Stimulated activated CD8-positive, alpha-beta memory T cell treated with anti-CD3 and anti-CD28 coated beads, Interleukin-4, amount 100 ng/mL, for 1 hour (primary cell): ENCODE results near the gene TTBK1.

ENCODE experiments used
- DNase-seq, 2 donors: peaks; one replicate each; pipeline ENCODE4 v3.0.0-alpha.2; 2020; ENCODE audit warnings: low read depth in 2 of 2, low spot score in 1 of 2

TTBK1 gene

GRCh38 chr6:43222418-43223059 lies 20.7 kb upstream of the TTBK1 start:
- no peak for DNase-seq

DNA sequence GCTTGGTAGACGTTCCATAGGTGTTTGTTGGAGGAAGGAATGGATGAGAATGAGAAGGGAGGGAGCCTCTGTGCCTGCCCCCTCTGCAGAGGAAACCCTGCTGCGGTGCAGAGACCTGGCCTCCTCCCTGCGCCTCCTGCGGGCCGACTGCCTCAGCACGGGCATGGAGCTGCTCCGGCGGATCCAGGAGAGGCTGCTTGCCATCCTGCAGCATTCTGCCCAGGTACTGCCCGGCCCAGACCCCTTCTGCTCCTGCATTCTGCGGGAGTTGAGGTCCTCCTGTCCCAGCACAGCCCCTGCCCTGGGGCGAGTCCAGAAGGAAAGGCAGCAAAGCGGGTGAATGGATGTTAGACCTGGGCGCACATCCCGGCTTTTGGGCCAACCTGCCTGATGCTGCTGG lies 20.1 kb upstream of the TTBK1 start:
- DNase-seq = no peak

GRCh38 chr6:43226192-43226851 lies 17.0 kb upstream of the TTBK1 start:
- DNase-seq = no peak

- DNase-seq = peak; percentile 42 to 56
Measured at GRCh38 chr6:43228951-43229802, 14.1 kb upstream of the TTBK1 start, which contains the start of gene DNPH1. Gene DNPH1 (minus strand): TSS chr6:43229481. CDS start chr6:43229456, 25 bp downstream.

- no peak for DNase-seq
Measured at GRCh38 chr6:43229803-43230620, 13.3 kb upstream of the TTBK1 start.

DNA sequence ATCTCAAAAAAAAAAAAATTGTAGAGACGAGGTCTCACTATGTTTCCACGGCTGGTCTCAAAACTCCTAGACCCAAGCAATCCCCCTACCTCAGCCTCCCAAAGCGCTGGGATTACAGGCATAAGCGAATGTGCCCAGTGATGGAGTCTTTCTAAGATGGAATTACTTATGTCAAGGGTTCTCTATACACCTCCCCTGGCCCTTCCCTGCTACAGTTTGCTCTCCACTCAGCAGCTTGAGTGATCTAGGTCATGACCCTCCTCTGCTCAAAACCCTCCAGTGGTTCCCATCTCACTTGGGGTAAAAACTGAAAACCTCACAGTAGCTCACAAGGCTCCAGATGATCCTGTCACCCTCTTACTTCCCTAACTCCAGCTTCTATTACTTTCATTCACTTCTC lies 12.2 kb upstream of the TTBK1 start:
- no peak for DNase-seq

GRCh38 chr6:43231735-43232450 lies 11.4 kb upstream of the TTBK1 start:
- DNase-seq = no peak

DNA sequence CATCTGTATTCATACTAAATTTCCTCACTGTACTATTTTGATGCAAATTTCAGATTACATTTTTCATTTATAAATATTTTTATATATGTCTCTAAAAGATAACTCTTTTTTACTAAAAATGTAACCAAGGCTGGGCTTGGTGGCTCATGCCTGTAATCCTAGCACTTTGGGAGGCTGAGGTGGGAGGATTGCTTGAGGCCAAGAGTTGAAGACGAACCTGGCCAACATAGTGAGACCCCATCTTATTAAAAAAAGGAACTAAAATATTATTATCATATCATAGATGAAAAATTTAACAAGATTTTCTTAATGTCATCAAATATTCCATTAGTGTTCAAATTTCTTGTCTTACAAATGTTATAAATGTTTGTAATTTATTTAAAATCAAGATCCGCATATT lies 7.4 kb upstream of the TTBK1 start:
- DNase-seq = no peak

- no peak for DNase-seq
Measured at GRCh38 chr6:43239054-43239453, 4.2 kb upstream of the TTBK1 start.

DNA sequence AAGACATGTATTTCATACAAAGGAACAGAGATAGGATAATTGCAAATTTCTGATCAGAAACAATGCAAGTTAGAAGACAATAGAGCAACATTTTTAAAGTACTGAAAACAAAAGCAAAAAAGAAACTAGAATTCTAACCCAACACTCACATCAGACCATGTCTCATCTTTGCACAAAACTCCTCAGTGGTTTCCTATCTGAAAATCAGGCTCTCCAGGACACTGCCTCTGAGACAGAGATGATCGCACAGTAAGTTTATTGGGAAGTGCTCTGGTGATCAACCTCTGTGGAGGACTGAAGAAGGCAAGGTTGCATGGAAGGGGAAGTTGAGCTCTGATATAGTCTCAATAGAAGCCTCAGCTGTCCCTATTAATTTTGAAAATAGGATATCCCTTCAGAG lies 2.3 kb upstream of the TTBK1 start:
- no peak for DNase-seq

GRCh38 chr6:43241446-43241845 lies 1.8 kb upstream of the TTBK1 start:
- DNase-seq = no peak

DNA sequence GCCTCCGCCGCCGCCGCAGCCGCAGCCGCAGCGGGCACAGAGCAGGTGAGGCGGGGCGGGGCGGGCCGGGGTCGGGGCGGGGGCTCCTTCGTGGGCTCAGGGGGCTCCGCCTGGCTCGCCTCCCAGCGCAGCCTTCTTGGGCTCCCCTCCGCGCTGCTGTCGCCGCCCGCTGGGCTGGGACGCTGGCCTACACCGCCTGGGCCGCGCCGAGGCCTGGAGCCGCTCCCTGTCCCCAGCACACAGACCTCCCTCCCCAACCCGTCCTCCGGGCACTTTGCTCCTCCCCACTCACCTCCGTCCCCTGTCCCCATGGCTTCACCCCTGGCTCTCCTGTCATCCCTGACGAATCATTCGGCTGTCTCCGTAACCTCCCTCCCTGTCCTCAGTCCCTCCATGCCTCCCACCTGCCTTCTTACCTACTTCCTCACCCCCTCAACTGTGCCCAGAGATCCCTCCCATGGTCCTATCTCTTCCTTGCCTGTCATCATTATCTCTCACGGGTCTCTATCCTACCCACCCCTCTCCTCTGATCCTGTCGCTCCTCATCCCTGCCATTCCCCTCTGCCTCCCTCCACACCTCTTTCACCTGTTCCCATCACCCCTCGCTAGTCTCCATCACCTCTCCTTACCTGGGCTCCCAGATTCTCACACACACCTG lies 512 bp downstream of the TTBK1 start:
- DNase-seq = no peak

GRCh38 chr6:43246301-43247113 lies 3.2 kb downstream of the TTBK1 start:
- no peak for DNase-seq

DNA sequence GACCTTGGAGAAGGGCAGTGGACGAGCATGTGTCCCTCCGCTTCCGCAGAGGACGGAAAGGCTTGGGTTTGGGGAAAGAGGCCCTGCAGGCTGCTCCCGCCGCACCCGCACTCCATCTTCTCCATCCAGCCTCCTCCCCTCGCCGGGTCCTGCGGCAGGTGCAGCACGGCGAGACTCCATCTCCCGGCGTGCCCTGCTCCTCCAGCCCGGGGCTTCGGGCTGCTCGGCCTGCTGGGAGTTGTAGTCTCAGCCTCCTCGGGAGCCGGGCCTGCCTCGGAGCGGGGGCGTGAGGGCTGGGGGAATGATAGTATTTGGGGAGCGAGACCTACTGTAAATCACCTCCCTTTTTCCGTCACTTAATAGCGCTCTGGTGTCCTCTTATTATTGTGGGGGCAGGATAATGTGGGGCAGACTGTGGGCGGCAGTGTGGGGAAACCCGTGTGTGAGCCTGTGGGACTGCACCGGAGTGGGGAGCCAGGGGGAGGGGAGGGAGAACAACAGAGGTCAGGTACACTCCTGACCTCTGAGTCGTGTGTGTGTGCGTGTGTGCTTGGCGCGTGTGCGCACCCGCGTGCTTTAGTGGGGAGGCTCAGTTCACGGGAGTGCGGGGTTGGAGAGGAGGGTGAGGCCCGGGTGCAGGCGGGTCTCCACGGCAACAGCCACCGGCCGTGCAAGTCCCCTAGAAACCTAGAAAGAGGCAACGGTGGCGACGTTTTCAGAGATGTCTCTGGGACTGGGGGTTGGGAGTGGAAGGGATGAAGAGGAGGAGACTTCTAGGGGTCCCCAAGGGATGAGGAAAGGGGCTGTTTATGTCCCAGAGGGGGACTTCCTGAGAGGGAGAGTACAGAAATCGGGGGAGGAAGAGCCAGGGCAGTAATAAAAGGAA lies 4.1 kb downstream of the TTBK1 start:
- DNase-seq = peak; percentile 32 to 54

DNA sequence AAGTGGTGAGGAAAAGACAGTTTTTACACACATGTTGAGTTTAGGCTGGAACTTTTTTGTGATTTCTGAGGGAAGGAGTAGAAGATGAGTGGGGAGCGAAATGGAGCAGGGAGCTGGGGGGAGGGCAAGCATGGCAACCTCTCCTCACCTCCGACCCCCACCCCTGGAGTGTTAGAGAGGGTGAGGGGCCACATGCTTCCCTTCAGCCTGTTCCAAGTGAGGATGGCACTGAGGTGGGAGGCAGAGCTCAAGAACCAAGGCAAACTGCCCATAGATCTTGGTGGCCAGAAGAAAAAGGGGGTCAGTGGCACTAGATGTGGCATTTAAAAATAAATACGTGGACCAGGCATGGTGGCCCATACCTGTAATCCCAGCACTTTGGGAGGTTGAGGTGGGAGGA lies 4.8 kb downstream of the TTBK1 start:
- no peak for DNase-seq

- no peak for DNase-seq
Measured at GRCh38 chr6:43248791-43249190, 5.5 kb downstream of the TTBK1 start.

- no peak for DNase-seq
Measured at GRCh38 chr6:43250992-43251373, 7.7 kb downstream of the TTBK1 start.

DNA sequence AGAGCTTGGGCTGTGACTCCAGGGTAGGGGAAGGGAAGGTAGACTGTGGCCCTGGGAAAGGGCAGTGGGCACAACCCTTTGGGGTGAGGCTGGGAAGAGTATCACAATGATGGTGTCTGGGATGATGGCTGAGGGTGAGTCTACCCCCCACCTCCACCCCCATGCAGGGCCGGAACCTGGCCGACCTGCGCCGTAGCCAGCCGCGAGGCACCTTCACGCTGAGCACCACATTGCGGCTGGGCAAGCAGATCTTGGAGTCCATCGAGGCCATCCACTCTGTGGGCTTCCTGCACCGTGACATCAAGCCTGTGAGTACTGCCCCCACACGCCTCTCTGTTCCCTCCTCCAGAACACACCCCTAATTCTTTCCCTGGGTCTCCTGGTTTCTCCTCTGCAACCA lies 10.1 kb downstream of the TTBK1 start:
- DNase-seq = no peak
